Activated naive CD4-positive, alpha-beta T cell treated with anti-CD3 and anti-CD28 coated beads, Interleukin-2, amount 10 ng/mL, durations not matched to agents 7 days and 5 days (primary cell): ENCODE data around the gene ETV3L.
"Not testable (repeated sequence)": the region's sequence is repeated elsewhere in the genome, so short reads cannot be mapped to it uniquely, and the experiment has no call there.

Experiments
- CTCF ChIA-PET: fragments of 350-600 bp; sonication (Branson Sonifier 250); formaldehyde crosslinking; loops from one replicate; lab custom pipeline; 2021; ENCODE audit warnings: antibody characterized with exemption; lab: Charles Lee
- DNase-seq: peaks from one replicate; pipeline ENCODE4 v3.0.0-alpha.2; 2020
- H3K27ac Mint-ChIP-seq: one replicate; pipeline ENCODE4 v1.8.0; 2021; ENCODE audit warnings: mild to moderate bottlenecking, moderate library complexity, mixed read lengths
- H3K27me3 Mint-ChIP-seq: one replicate; pipeline ENCODE4 v1.8.0; 2021; ENCODE audit warnings: mild to moderate bottlenecking, mixed read lengths
- H3K36me3 Mint-ChIP-seq: one replicate; pipeline ENCODE4 v1.8.0; 2021; ENCODE audit warnings: mixed read lengths
- H3K4me1 Mint-ChIP-seq: one replicate; pipeline ENCODE4 v1.8.0; 2021; ENCODE audit warnings: mixed read lengths
- H3K4me3 Mint-ChIP-seq: one replicate; pipeline ENCODE4 v1.8.0; 2021; ENCODE audit warnings: mild to moderate bottlenecking, moderate library complexity, mixed read lengths
- H3K9me3 Mint-ChIP-seq: one replicate; pipeline ENCODE4 v1.8.0; 2021; ENCODE audit warnings: mixed read lengths

The ETV3L gene

GRCh38 chr1:157105988-157106812 is 6.6 kb upstream of the ETV3L start:
- no peaks in the 10 kb centered on the region for H3K9me3 Mint-ChIP-seq
- H3K4me1 Mint-ChIP-seq, result peaks cover 6% of the 10 kb centered on the region
- no peak overlapping the region for H3K27ac Mint-ChIP-seq
- peaks cover 90% of the 10 kb centered on the region for H3K27me3 Mint-ChIP-seq
- peak; percentile 27 for DNase-seq
- H3K36me3 Mint-ChIP-seq, result no peaks in the 10 kb centered on the region
- H3K4me3 Mint-ChIP-seq, result no peak overlapping the region
- CTCF ChIA-PET, result interaction anchor here (0.7 to 2.5 kb wide), 4 partner anchors 8 to 32 kb away, joined by 3 to 13 read pairs (median 4); no protein-coding TSS in a partner anchor

GRCh38 chr1:157105298-157105987 is 5.8 kb upstream of the ETV3L start:
- DNase-seq, result no peak
- CTCF ChIA-PET, result interaction anchor here (1.0 to 2.5 kb wide), 3 partner anchors 9 to 47 kb away, joined by 3 to 13 read pairs (median 4); no protein-coding TSS in a partner anchor
- Mint-ChIP-seq H3K4me1 (peaks cover 6% of the 10 kb centered on the region), H3K27ac (no peak overlapping the region), H3K4me3 (no peak overlapping the region), H3K36me3 (no peaks in the 10 kb centered on the region), H3K9me3 (no peaks in the 10 kb centered on the region), H3K27me3 (peaks cover 90% of the 10 kb centered on the region)

GRCh38 chr1:157104598-157105293 is 5.1 kb upstream of the ETV3L start:
- DNase-seq, result no peak
- peaks cover 6% of the 10 kb centered on the region for H3K4me1 Mint-ChIP-seq
- H3K4me3 Mint-ChIP-seq, result no peak overlapping the region
- H3K27ac Mint-ChIP-seq, result no peak overlapping the region
- CTCF ChIA-PET, result interaction anchor here (1.4 to 2.5 kb wide), 2 partner anchors 14 to 48 kb away, joined by 4 to 13 read pairs; no protein-coding TSS in a partner anchor
- no peaks in the 10 kb centered on the region for H3K9me3 Mint-ChIP-seq
- H3K36me3 Mint-ChIP-seq, result no peaks in the 10 kb centered on the region
- peaks cover 88% of the 10 kb centered on the region for H3K27me3 Mint-ChIP-seq

- CTCF ChIA-PET, result interaction anchor here (0.7 to 4.7 kb wide), 5 partner anchors 12 to 54 kb away, joined by 3 to 21 read pairs (median 6); no protein-coding TSS in a partner anchor
- H3K27me3 Mint-ChIP-seq, result peaks cover 79% of the 10 kb centered on the region
- DNase-seq, result no peak
- H3K36me3 Mint-ChIP-seq, result no peaks in the 10 kb centered on the region
- H3K9me3 Mint-ChIP-seq, result no peaks in the 10 kb centered on the region
- no peak overlapping the region for H3K4me3 Mint-ChIP-seq
- H3K4me1 Mint-ChIP-seq, result peaks cover 6% of the 10 kb centered on the region
- no peak overlapping the region for H3K27ac Mint-ChIP-seq
These were observed 3.7 kb upstream of the ETV3L start for GRCh38 chr1:157103268-157103667.

- no peaks in the 10 kb centered on the region for H3K4me1 Mint-ChIP-seq
These were observed 1.5 kb upstream of the ETV3L start for GRCh38 chr1:157101149-157101548.

GRCh38 chr1:157098987-157099632 is 498 bp downstream of the ETV3L start:
- H3K27me3 Mint-ChIP-seq, result peaks cover 50% of the 10 kb centered on the region
- not testable (repeated sequence) for H3K27ac Mint-ChIP-seq, H3K36me3 Mint-ChIP-seq, H3K4me3 Mint-ChIP-seq, H3K4me1 Mint-ChIP-seq, DNase-seq, H3K9me3 Mint-ChIP-seq
- CTCF ChIA-PET, result interaction anchor here (4.7 kb wide), 1 partner anchor 9 kb away, joined by 21 read pairs; no protein-coding TSS in a partner anchor

More at GRCh38 chr1:157101149-157101548, 1.5 kb upstream of the ETV3L start:
- H3K27me3 Mint-ChIP-seq, result peaks cover 67% of the 10 kb centered on the region
- no peak for DNase-seq
- no peak overlapping the region for H3K4me3 Mint-ChIP-seq
- H3K36me3 Mint-ChIP-seq, result no peaks in the 10 kb centered on the region
- no peaks in the 10 kb centered on the region for H3K9me3 Mint-ChIP-seq
- CTCF ChIA-PET, result interaction anchor here (1.2 to 4.7 kb wide), 3 partner anchors 8 to 27 kb away, joined by 3 to 21 read pairs (median 3); no protein-coding TSS in a partner anchor
- no peak overlapping the region for H3K27ac Mint-ChIP-seq

- Mint-ChIP-seq H3K27me3 (peaks cover 46% of the 10 kb centered on the region), H3K36me3 (no peaks in the 10 kb centered on the region), H3K27ac (no peak overlapping the region), H3K9me3 (no peaks in the 10 kb centered on the region), H3K4me3 (no peak overlapping the region), H3K4me1 (no peaks in the 10 kb centered on the region)
- CTCF ChIA-PET, result interaction anchor here (4.7 kb wide), 1 partner anchor 8 kb away, joined by 21 read pairs; no protein-coding TSS in a partner anchor
- DNase-seq, result no peak
These were observed 1.1 kb downstream of the ETV3L start for GRCh38 chr1:157098519-157098918.

GRCh38 chr1:157097692-157098091 is 1.9 kb downstream of the ETV3L start:
- Mint-ChIP-seq H3K27ac (no peak overlapping the region), H3K36me3 (no peaks in the 10 kb centered on the region), H3K4me1 (no peaks in the 10 kb centered on the region), H3K27me3 (peaks cover 40% of the 10 kb centered on the region), H3K4me3 (no peak overlapping the region), H3K9me3 (no peaks in the 10 kb centered on the region)
- CTCF ChIA-PET, result interaction anchor here (0.8 to 1.1 kb wide), 2 partner anchors 37 to 58 kb away, joined by 3 read pairs; no protein-coding TSS in a partner anchor
- no peak for DNase-seq

- Mint-ChIP-seq H3K9me3 (no peaks in the 10 kb centered on the region), H3K27ac (no peak overlapping the region), H3K4me3 (no peak overlapping the region), H3K27me3 (peaks cover 38% of the 10 kb centered on the region), H3K36me3 (no peaks in the 10 kb centered on the region), H3K4me1 (no peaks in the 10 kb centered on the region)
- no peak for DNase-seq
- CTCF ChIA-PET, result interaction anchor here (1.1 kb wide), 1 partner anchor 59 kb away, joined by 3 read pairs; no protein-coding TSS in a partner anchor
These were observed 2.7 kb downstream of the ETV3L start for GRCh38 chr1:157096881-157097280.

- CTCF ChIA-PET, result interaction anchor here (1.1 to 1.7 kb wide), 3 partner anchors 40 to 61 kb away, joined by 3 to 7 read pairs (median 4); no protein-coding TSS in a partner anchor
- DNase-seq, result no peak
- H3K4me1 Mint-ChIP-seq, result no peaks in the 10 kb centered on the region
- no peaks in the 10 kb centered on the region for H3K9me3 Mint-ChIP-seq
- no peaks in the 10 kb centered on the region for H3K36me3 Mint-ChIP-seq
- no peak overlapping the region for H3K4me3 Mint-ChIP-seq
- peaks cover 35% of the 10 kb centered on the region for H3K27me3 Mint-ChIP-seq
- H3K27ac Mint-ChIP-seq, result no peak overlapping the region
These were observed 4.1 kb downstream of the ETV3L start for GRCh38 chr1:157095551-157095950.

GRCh38 chr1:157095091-157095490 is 4.5 kb downstream of the ETV3L start:
- CTCF ChIA-PET, result interaction anchor here (1.1 to 1.7 kb wide), 3 partner anchors 41 to 62 kb away, joined by 3 to 7 read pairs (median 4); no protein-coding TSS in a partner anchor
- H3K4me3 Mint-ChIP-seq, result no peak overlapping the region
- no peaks in the 10 kb centered on the region for H3K36me3 Mint-ChIP-seq
- DNase-seq, result no peak
- no peaks in the 10 kb centered on the region for H3K4me1 Mint-ChIP-seq
- H3K27ac Mint-ChIP-seq, result no peak overlapping the region
- H3K27me3 Mint-ChIP-seq, result peaks cover 36% of the 10 kb centered on the region
- no peaks in the 10 kb centered on the region for H3K9me3 Mint-ChIP-seq

GRCh38 chr1:157092831-157093230 is 6.8 kb downstream of the ETV3L start:
- CTCF ChIA-PET, result interaction anchor here (1.7 kb wide), 1 partner anchor 63 kb away, joined by 12 read pairs; no protein-coding TSS in a partner anchor
- H3K36me3 Mint-ChIP-seq, result no peaks in the 10 kb centered on the region
- no peak for DNase-seq
- H3K27me3 Mint-ChIP-seq, result peaks cover 32% of the 10 kb centered on the region
- H3K27ac Mint-ChIP-seq, result no peak overlapping the region
- no peaks in the 10 kb centered on the region for H3K4me1 Mint-ChIP-seq
- no peak overlapping the region for H3K4me3 Mint-ChIP-seq
- no peaks in the 10 kb centered on the region for H3K9me3 Mint-ChIP-seq

GRCh38 chr1:157091668-157092273 is 7.8 kb downstream of the ETV3L start:
- Mint-ChIP-seq H3K27ac (no peak overlapping the region), H3K4me1 (no peaks in the 10 kb centered on the region), H3K27me3 (peaks cover 26% of the 10 kb centered on the region), H3K9me3 (no peaks in the 10 kb centered on the region), H3K36me3 (no peaks in the 10 kb centered on the region), H3K4me3 (no peak overlapping the region)
- CTCF ChIA-PET, result interaction anchor here (1.0 to 8.6 kb wide), 7 partner anchors 13 to 86 kb away, joined by 3 to 491 read pairs (median 10); no protein-coding TSS in a partner anchor
- no peak for DNase-seq
